VCaP (cell line): Measurements from ENCODE around the gene FBN2.

Experiments
- H3K27ac ChIP-seq: fragments of 450-650 bp; 2 replicates; pipeline ENCODE4 v1.5.1; 2017
- TF ChIP-seq, protein P1 (sequence below): fragments of 450-650 bp; conservative IDR thresholded peaks from 2 replicates; pipeline ENCODE4 v1.5.1; 2017; ENCODE audit warnings: mild to moderate bottlenecking, moderate library complexity

FBN2 gene

DNA sequence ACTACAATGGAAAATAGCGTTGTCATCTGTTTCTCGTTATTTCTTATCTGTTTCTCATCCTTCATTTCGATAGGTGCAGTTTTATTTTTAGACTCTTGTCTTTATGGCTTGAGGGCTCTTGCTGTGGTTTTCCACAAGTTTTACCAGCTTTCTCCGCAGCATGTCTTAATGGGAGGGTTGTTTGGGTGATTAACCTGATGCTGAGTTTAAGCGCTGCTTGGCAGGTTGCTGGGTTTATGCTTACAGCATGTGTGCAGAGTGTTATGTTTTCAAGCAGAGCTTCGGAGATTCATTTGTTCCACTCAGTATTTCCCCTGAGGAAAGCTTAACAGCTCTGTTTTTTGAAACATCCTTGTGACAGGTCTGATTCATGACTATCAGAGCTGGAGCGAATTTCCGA is 300.5 kb downstream of the FBN2 start:
- TF ChIP-seq, protein P1, sequence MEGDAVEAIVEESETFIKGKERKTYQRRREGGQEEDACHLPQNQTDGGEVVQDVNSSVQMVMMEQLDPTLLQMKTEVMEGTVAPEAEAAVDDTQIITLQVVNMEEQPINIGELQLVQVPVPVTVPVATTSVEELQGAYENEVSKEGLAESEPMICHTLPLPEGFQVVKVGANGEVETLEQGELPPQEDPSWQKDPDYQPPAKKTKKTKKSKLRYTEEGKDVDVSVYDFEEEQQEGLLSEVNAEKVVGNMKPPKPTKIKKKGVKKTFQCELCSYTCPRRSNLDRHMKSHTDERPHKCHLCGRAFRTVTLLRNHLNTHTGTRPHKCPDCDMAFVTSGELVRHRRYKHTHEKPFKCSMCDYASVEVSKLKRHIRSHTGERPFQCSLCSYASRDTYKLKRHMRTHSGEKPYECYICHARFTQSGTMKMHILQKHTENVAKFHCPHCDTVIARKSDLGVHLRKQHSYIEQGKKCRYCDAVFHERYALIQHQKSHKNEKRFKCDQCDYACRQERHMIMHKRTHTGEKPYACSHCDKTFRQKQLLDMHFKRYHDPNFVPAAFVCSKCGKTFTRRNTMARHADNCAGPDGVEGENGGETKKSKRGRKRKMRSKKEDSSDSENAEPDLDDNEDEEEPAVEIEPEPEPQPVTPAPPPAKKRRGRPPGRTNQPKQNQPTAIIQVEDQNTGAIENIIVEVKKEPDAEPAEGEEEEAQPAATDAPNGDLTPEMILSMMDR, result no peak
- H3K27ac ChIP-seq, result no peak overlapping the region

DNA sequence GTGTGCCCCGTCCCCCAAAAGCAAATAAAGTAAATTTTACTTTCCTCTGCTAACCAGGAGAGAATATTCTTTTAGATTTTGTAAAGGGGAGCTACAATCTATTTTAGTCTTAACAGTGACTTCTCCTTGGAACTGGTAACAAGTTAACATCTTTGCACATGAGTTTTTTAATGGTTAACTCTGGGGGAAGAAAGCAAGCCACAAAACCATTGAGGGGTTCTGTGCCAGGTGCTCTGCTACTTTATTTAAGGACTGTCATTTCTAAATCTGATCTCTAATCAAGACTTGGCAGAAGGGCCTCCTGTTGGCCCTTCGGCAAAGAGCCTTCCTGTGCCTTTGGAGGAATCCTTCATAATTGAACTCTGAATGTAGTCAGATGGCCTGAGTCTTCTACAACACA is 301.0 kb downstream of the FBN2 start:
- H3K27ac ChIP-seq, result no peak overlapping the region

DNA sequence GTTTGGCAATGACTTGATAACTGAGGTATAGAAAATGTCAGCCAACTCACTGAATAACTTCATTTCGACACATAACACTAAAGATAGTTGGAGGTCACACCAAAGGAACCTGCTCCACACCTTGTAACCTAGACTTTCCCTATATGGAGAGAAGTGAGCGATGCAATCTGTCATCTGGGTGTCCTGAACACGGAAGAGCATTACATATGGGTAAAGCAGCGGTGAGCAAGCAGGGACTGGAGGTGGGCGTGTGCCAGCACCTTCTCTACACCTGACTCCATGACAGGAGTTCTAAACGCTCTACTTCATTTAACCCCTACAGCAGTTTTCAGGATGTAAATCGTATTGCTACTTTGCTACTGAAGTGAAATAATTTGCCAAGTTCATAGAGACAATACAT is 301.7 kb downstream of the FBN2 start:
- TF ChIP-seq, protein P1, result no peak
- no peak overlapping the region for H3K27ac ChIP-seq

More for the DNA sequence above, 301.0 kb downstream of the FBN2 start:
- TF ChIP-seq, protein P1, result no peak

DNA sequence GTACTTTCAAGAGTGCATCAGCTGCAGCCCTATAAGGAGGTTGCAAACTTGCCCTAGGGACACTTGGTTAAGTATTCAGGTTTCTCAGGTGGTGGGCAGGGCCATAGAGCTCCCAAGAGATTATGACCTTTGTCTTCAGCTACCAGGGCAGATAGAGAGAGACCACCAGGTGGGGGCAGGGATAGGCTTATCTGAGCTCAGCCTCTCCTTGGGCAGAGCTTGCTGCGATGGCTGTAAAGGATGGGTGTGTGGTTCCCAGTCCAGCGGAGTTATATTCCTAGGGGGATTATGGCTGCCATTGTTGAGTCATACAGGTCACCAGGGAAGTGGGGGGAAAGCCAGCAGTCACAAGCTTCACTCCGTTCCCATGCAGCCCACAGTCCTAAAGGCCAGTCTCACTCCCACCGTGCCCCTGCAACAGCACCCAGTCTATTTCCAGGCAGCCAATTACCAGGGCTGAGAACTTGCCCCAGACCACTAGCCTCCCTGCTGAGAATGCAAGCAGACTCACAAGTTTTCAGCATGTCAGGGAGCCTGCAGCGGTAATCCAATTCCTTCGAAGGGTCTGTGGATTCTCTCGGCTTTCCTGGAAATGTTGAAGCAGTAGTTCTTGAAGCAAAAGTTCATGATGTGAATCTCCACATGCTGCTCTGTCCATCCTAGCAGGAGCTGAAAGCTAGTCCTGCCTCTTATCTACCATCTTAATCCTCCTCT is 303.0 kb downstream of the FBN2 start:
- TF ChIP-seq, protein P1, result no peak
- no peak overlapping the region for H3K27ac ChIP-seq

DNA sequence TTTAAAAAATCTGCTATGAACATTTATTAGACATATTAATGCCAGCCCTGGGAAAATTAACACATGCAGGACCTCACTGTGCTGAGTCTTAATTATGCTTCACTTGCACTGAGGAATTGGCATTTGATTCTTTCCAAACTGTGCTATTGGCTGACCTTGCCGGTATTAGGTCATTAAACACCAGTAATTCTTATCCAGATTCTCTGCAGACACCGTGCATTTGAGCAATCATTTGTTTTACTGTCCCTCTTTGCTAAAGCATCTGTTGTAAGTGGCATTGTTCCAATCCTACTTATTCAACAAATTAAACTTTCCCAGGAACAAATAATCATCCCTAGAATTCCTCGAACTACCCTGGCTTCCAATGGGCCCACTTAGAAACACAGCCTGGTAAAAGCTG is 309.5 kb downstream of the FBN2 start:
- TF ChIP-seq, protein P1, result no peak
- H3K27ac ChIP-seq, result peak overlapping the region; percentile 33

DNA sequence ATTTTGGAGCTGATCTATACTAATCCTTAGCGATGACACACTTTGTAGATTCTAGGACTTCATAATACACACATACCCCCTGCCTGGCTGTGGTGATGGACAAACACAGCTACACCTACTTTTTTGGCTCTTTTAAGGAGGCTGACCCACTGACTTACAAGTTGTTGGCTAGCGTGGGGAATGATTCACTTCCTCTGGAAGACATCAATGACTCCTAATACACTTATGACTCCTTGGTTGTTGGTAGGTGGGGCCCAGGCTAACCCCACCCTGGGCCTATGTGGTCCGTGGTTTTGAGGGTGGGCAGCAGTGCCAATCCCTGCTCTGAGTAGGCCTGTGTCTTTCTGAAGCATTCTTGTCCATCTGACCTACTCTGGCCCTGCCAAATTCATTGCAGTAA is 310.0 kb downstream of the FBN2 start:
- TF ChIP-seq, protein P1, result no peak
- H3K27ac ChIP-seq, result peak overlapping the region; percentile 33

DNA sequence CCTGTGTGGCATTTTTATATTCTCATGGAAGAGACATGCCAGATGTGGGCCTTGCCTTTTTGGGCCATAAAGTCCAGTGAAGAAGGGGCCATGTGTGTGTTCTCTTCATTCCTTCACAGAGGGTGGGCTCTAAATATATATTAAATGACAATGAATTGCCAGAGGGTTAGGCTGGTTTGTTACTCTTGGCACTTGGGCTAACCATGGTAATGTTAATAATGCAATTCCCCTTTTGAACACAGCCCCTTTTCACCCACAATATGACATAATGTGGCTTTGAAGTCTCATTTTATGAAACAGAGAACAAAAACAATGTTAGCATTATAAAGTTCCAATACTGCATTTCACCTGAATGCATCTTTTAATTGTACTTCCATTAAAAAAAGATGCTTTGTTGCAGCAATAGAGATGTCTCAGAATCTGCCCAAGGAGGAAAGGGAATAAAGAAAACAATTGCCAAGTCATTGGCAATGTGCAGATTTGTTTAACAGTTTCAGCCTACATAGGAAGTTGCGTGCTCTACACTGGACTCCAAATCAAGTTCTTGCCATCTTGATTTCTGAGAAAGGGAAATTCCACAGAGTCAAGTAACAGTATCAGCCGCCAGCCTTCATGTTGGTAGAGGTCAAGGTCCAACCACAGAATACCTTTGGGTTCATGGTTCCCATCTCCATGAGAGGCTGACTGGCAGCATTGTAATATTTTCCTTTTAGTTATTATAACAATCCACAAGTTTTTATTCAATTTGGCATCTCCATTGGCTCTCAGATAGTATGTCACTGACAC is 312.6 kb downstream of the FBN2 start:
- TF ChIP-seq, protein P1, result no peak
- no peak overlapping the region for H3K27ac ChIP-seq
